ENCODE measurements around the gene ATP6V1A.

The ATP6V1A gene

DNA sequence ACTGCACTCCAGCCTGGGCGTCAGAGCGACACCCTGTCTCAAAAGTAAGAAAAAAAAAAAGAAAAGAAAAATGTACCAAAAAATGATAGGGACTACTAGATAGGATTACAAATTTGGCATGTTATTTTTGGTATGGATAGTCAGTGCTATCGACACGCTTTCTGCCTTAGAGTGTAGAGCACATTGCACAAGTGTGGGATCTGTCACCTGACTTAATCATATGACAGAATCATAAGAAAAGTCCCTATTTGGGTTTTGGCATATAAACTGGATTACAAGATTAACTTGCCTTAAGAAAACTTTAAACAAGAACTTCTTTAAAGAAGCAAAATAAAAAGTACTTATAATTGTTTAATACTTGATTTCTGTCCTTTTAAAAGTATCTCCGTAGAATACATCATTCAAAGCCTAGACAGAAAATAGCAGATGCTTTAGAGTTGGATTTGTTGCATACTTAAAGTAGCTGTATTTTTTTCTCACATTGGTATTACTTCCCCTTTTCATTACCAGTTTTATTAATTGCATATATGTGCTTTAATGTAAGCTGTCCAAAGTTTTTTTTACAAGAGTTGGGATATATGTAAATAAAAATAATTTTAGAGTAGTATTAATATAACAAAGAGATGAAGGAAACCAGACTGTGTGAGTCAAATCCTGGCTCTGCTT is 7.8 kb downstream of the ATP6V1A start:
- no peak for DNase-seq (ENCODE audit: low spot score)
- TF ChIP-seq, protein P1, sequence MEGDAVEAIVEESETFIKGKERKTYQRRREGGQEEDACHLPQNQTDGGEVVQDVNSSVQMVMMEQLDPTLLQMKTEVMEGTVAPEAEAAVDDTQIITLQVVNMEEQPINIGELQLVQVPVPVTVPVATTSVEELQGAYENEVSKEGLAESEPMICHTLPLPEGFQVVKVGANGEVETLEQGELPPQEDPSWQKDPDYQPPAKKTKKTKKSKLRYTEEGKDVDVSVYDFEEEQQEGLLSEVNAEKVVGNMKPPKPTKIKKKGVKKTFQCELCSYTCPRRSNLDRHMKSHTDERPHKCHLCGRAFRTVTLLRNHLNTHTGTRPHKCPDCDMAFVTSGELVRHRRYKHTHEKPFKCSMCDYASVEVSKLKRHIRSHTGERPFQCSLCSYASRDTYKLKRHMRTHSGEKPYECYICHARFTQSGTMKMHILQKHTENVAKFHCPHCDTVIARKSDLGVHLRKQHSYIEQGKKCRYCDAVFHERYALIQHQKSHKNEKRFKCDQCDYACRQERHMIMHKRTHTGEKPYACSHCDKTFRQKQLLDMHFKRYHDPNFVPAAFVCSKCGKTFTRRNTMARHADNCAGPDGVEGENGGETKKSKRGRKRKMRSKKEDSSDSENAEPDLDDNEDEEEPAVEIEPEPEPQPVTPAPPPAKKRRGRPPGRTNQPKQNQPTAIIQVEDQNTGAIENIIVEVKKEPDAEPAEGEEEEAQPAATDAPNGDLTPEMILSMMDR (IDR thresholded peaks at IDR 0.05; ENCODE audit: borderline replicate concordance, control extremely low read depth, extremely low read depth, insufficient read depth, missing control alignments), result no peak
- in situ Hi-C loops (cut with MboI; ENCODE audit: low sequenced_read_pairs, unreplicated experiment), result no loop called here

DNA sequence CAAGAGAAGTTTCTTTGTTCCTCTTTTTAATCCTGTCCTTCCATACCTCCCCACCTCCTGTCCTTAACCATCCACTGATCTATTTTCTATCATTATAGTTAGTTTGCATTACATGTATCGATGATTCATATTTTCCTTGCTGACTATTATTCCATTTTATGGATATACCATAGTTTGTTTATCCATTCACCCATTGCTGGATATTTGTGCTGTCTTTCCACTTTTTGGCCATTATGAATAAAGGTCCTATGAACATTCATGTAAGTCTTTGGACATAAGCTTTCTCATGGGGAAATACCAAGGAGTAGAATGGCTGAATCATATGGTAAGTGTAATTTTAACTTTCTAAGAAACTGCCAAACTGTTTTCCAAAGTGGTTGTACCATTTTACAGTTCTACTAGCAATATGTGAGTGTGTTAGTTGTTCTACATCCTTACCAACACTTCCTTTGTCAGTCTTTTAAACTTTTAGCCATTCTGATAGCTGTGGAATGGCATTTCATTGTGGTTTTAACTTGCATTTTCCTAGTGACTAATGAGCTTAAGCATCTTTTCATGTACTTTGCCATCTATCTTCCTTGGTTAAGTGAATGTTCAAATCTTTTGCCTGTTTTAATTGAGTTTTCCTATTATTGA is 11.7 kb downstream of the ATP6V1A start:
- DNase-seq (ENCODE audit: low spot score), result no peak
- TF ChIP-seq, protein P1 (IDR thresholded peaks at IDR 0.05; ENCODE audit: borderline replicate concordance, control extremely low read depth, extremely low read depth, insufficient read depth, missing control alignments), result no peak
- in situ Hi-C loops (cut with MboI; ENCODE audit: low sequenced_read_pairs, unreplicated experiment), result no loop called here

DNA sequence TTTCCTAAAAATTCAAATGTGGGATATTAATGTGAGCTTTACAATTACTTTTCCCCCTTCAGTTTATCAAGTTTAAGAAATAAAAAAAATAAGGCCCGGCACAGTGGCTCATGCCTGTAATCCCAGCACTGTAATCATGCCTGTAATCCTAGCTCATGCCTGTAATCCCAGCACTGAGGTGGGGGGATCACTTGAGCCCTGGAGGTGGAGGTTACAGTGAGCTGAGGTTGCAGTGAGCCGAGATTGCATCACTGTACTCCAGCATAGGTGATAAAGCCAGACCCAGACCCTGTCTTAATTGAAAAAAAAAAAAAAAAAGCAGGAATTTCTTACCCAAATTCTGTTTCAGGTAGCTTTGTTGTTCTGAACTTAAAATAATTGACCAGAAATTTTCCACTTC is 17.9 kb downstream of the ATP6V1A start:
- no peak for DNase-seq (ENCODE audit: low spot score)
- in situ Hi-C loops (cut with MboI; ENCODE audit: low sequenced_read_pairs, unreplicated experiment), result no loop called here
- TF ChIP-seq, protein P1 (IDR thresholded peaks at IDR 0.05; ENCODE audit: borderline replicate concordance, control extremely low read depth, extremely low read depth, insufficient read depth, missing control alignments), result no peak

DNA sequence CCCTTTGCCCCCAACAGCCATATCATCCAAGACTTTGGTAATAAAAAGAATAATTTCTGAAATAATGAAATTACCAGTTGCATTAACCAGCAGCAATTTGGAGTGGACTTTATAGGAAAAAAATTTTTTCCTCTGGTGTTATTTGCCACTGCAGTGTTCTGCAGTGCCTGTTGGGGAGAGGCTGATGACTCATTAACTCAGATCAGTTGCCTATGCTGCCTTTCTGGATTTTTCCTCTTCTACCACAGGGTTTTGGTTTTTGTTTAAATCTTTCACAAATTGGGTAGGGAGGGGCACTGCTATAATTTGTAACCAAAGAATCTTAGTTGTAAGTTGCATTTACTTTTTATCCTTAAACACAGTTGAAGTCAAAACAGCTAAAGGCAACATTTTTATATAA is 22.7 kb downstream of the ATP6V1A start:
- TF ChIP-seq, protein P1 (IDR thresholded peaks at IDR 0.05; ENCODE audit: borderline replicate concordance, control extremely low read depth, extremely low read depth, insufficient read depth, missing control alignments), result no peak
- in situ Hi-C loops (cut with MboI; ENCODE audit: low sequenced_read_pairs, unreplicated experiment), result no loop called here
- peak; percentile 30 for DNase-seq (ENCODE audit: low spot score)

DNA sequence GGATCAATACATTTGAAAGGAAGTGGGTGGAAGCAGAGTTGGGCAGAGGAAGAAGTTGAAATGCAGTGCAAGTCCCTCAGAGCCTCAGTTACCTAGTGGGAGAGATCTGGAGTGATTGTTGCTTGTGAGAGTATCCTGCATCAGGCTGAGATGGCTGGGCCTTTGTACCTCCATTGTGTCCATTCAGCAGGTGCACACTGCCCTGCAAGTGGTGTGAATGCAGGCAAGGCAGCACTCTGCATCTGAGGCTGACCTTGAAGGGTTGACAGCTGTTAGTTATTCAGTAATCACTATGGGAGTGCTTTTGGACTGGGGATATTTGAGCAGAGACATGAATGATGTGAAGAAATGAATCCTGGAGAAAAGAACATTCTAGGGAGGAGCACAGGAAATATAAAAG is 25.2 kb downstream of the ATP6V1A start:
- in situ Hi-C loops (cut with MboI; ENCODE audit: low sequenced_read_pairs, unreplicated experiment), result no loop called here
- TF ChIP-seq, protein P1 (IDR thresholded peaks at IDR 0.05; ENCODE audit: borderline replicate concordance, control extremely low read depth, extremely low read depth, insufficient read depth, missing control alignments), result no peak
- DNase-seq (ENCODE audit: low spot score), result no peak

DNA sequence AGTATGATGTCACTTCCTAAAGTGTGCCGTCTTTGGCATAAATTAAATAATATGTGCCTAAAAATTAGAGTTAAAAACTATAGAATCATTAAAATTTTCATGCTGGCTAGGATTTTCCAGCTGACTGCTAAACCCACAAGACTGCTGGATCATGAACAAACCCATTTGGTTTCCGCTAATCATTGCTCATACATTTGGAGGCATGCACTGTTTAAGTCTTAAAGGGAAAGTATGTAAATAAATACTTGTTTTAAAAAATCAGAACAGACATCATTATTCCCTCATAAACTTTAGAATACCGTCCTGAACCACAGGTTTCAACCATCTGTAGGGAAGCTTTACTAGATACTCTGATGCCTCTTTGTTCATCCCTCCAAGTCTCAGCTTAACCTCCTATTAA is 26.5 kb downstream of the ATP6V1A start:
- TF ChIP-seq, protein P1 (IDR thresholded peaks at IDR 0.05; ENCODE audit: borderline replicate concordance, control extremely low read depth, extremely low read depth, insufficient read depth, missing control alignments), result no peak
- in situ Hi-C loops (cut with MboI; ENCODE audit: low sequenced_read_pairs, unreplicated experiment), result no loop called here
- no peak for DNase-seq (ENCODE audit: low spot score)
